K562 (cell line): Measurements from ENCODE around the gene COL6A2. TPM values are rescaled to one million over a fixed set of nuclear protein-coding genes. Genes with fewer than 3 reads are reported as not detected.

Source experiments
- ATAC-seq: fragments of 200-7000 bp; cut with Tn5 transposase; 3 replicates; pipeline ENCODE4 v1.9.1; 2020; ENCODE audit warnings: moderate library complexity
- BruUV-seq: library from RNA; stranded (reverse); fragments of 400-500 nt; replicated peaks from 2 replicates; lab custom pipeline; 2021; lab: Mats Ljungman, UMichigan
- CTCF ChIA-PET: fragments of 300-600 bp; formaldehyde crosslinking; extraction: SDS; loops from one replicate; lab custom pipeline; 2021; ENCODE audit warnings: low intra/inter-chr PET ratio; lab: Yijun Ruan, JAX
- POLR2A ChIA-PET: fragments of 300-600, 350-650 bp; sonication (Branson Sonifier 250); formaldehyde crosslinking; extraction: SDS; loops from one replicate; lab custom pipeline; 2021; ENCODE audit warnings: antibody characterized with exemption, inconsistent platforms; lab: Yijun Ruan, JAX
- DNase-seq, 4 experiments: peaks; one replicate each; pipeline versions ENCODE4 v3.0.0 to v3.0.0-alpha.2; 2011 to 2018; ENCODE audit warnings: low spot score in 3 of 4, mixed read lengths in 3 of 4; ENCODE audit errors: extremely low read depth in 1 of 4
- FAIRE-seq: peaks from 2 replicates; lab custom pipeline; 2011; peaks lifted over from hg19 to GRCh38; lab: Jason Lieb, UNC
- H2AFZ ChIP-seq: 2 replicates; pipeline ENCODE4 v1.6.0; 2011; ENCODE audit warnings: low read depth, low read length, control low read depth, inconsistent platforms
- H3K27ac ChIP-seq: fragments of 200-600 bp; 3 replicates; pipeline ENCODE4 v1.8.0; 2011; ENCODE audit warnings: low read depth, mild to moderate bottlenecking, control low read depth, inconsistent platforms, low read length, moderate library complexity, mixed read lengths; ENCODE audit errors: extremely low read depth
- H3K27me3 ChIP-seq, 2 experiments: fragments of 300-600 bp in 1 of 2; 2 replicates in 1 of 2; 3 replicates in 1 of 2; pipeline versions ENCODE4 v1.6.0 to v1.8.0; 2011; ENCODE audit warnings: inconsistent platforms in 2 of 2, low read length in 2 of 2, mild to moderate bottlenecking in 1 of 2, mixed read lengths in 1 of 2, moderate library complexity in 1 of 2; ENCODE audit not compliant: control insufficient read depth in 2 of 2, insufficient read depth in 2 of 2
- H3K36me3 ChIP-seq: fragments of 300-600 bp; 3 replicates; pipeline ENCODE4 v1.8.0; 2011; ENCODE audit warnings: mild to moderate bottlenecking, low read length, inconsistent platforms; ENCODE audit not compliant: control insufficient read depth, insufficient read depth
- H3K4me1 ChIP-seq, 2 experiments: fragments of 200-600 bp in 1 of 2; replicated peaks in 1 of 2; 2 replicates in 1 of 2; 3 replicates in 1 of 2; pipeline versions ENCODE4 v1.5.1 to v1.8.0; 2011; ENCODE audit warnings: inconsistent platforms in 2 of 2, low read length in 2 of 2, mild to moderate bottlenecking in 1 of 2, mixed read lengths in 1 of 2, moderate library complexity in 1 of 2; ENCODE audit not compliant: control insufficient read depth in 2 of 2, insufficient read depth in 2 of 2
- H3K4me2 ChIP-seq: 2 replicates; pipeline ENCODE4 v1.6.1; 2011; ENCODE audit warnings: low read length, control low read depth, inconsistent platforms, mixed read lengths; ENCODE audit not compliant: insufficient read depth
- H3K4me3 ChIP-seq: fragments of 200-600 bp; sonication (generic), shearing (Covaris generic); 2 replicates; pipeline ENCODE4 v1.5.1; 2016; ENCODE audit warnings: control low read depth, inconsistent platforms
- H3K79me2 ChIP-seq: fragments of 200-600 bp; 3 replicates; pipeline ENCODE4 v1.8.0; 2011; ENCODE audit warnings: low read length, inconsistent platforms; ENCODE audit not compliant: control insufficient read depth, insufficient read depth
- H3K9ac ChIP-seq, 2 experiments: 2 replicates each; pipeline versions ENCODE4 v1.6.0 to v1.6.1; 2011; ENCODE audit warnings: low read depth in 2 of 2, low read length in 2 of 2, control low read depth in 1 of 2, inconsistent platforms in 1 of 2, mild to moderate bottlenecking in 1 of 2, mixed read lengths in 1 of 2; ENCODE audit not compliant: insufficient read depth in 1 of 2
- H3K9me1 ChIP-seq: one replicate; pipeline ENCODE4 v1.6.0; 2011; ENCODE audit warnings: inconsistent platforms, mild to moderate bottlenecking, low read length, moderate library complexity; ENCODE audit not compliant: control insufficient read depth, insufficient read depth
- H3K9me3 ChIP-seq: replicated peaks from 2 replicates; pipeline ENCODE4 v1.5.1; 2011; ENCODE audit warnings: low read depth, low read length, inconsistent platforms; ENCODE audit not compliant: control insufficient read depth, insufficient read depth
- H4K20me1 ChIP-seq: replicated peaks from 2 replicates; pipeline ENCODE4 v1.6.1; 2011; ENCODE audit warnings: low read length, inconsistent platforms, mixed read lengths; ENCODE audit not compliant: control insufficient read depth, insufficient read depth
- BCOR ChIP-seq: fragments of 450-650 bp; IDR thresholded peaks from 2 replicates; pipeline ENCODE4 v1.6.1; 2016
- CEBPB ChIP-seq: fragments of 450-650 bp; IDR thresholded peaks from 2 replicates; pipeline ENCODE4 v1.6.1; 2016; ENCODE audit warnings: missing genetic modification characterization, missing compliant biosample characterization
- ESRRA ChIP-seq: fragments of 450-650 bp; IDR thresholded peaks from 2 replicates; pipeline ENCODE4 v1.6.1; 2014; ENCODE audit warnings: low read depth, mild to moderate bottlenecking, moderate library complexity, borderline replicate concordance
- HMG20A ChIP-seq: fragments of 450-650 bp; formaldehyde crosslinking; conservative IDR thresholded peaks from 2 replicates; pipeline ENCODE4 v1.4.0; 2020; ENCODE audit warnings: mild to moderate bottlenecking, mixed read lengths
- PHB2 ChIP-seq: fragments of 450-650 bp; IDR thresholded peaks from 2 replicates; pipeline ENCODE4 v1.6.1; 2017; ENCODE audit warnings: low read depth
- XRCC3 ChIP-seq: fragments of 450-650 bp; IDR thresholded peaks from 2 replicates; pipeline ENCODE4 v1.6.1; 2017; ENCODE audit warnings: mild to moderate bottlenecking, moderate library complexity
- WGBS: fragments of 100-300 bp; shearing (Covaris generic); methylation state at CpG from one replicate; pipeline ENCODE4 v1.1.6; 2016; ENCODE audit warnings: low coverage, mixed read lengths; ENCODE audit not compliant: insufficient coverage; ENCODE audit errors: missing lambda C conversion rate; 5-methylcytosine and 5-hydroxymethylcytosine counted together
- in situ Hi-C: fragments of 300-500 bp; cut with MboI; formaldehyde crosslinking; loops from 4 replicates; pipeline ENCODE4 v1.15.0; 2018; ENCODE audit warnings: inconsistent platforms, mixed read lengths
- intact Hi-C: fragments of 100-400 bp; cut with micrococcal nuclease; formaldehyde crosslinking; loops from 2 replicates; pipeline ENCODE4 v1.14.2; 2022
- polyA plus RNA-seq, 8 experiments: library from polyadenylated mRNA; depleted of rRNA in 4 of 8; stranded (reverse) in 5 of 8; unstranded in 3 of 8; fragments of >200 nt; fragmentation: Nextera tagmentation in 2 of 8; fragmentation: Illumina TruSeq in 1 of 8; extraction: Ambion mirVana in 2 of 8; extraction: Trizol in 1 of 8; gene quantifications; 2 replicates each; pipeline versions ENCODE4 v1.2.1 to v1.2.3, GENCODE V29; 2011 to 2014; ENCODE audit warnings: inconsistent platforms in 1 of 8, missing spikeins in 1 of 8
- total RNA-seq, 7 experiments: library from RNA; depleted of rRNA in 6 of 7; stranded (reverse); fragments of >200 nt in 6 of 7; fragmentation: Illumina TruSeq in 2 of 7; extraction: Trizol in 2 of 7; gene quantifications; 2 replicates each; pipeline versions ENCODE4 v1.2.1 to v1.2.3, GENCODE V29; 2011 to 2021; ENCODE audit warnings: low replicate concordance in 1 of 7
- TF ChIP-seq, protein P1 (sequence below): sonication (generic); formaldehyde crosslinking; IDR thresholded peaks from 2 replicates; pipeline ENCODE4 v1.8.1; 2023; ENCODE audit warnings: mild to moderate bottlenecking, missing genetic modification reagents
- TF ChIP-seq, protein P2 (sequence below): sonication (generic); formaldehyde crosslinking; IDR thresholded peaks from 2 replicates; pipeline ENCODE4 v1.8.1; 2023; ENCODE audit warnings: mild to moderate bottlenecking, missing genetic modification reagents

The COL6A2 gene
- total and polyA plus RNA-seq, 9 of the 15 experiments (the other 6 are each of a cell fraction or from before 2014, with no cell fraction given) = 0.07 to 1.1 (median 0.24) TPM; not detected in 3

DNA sequence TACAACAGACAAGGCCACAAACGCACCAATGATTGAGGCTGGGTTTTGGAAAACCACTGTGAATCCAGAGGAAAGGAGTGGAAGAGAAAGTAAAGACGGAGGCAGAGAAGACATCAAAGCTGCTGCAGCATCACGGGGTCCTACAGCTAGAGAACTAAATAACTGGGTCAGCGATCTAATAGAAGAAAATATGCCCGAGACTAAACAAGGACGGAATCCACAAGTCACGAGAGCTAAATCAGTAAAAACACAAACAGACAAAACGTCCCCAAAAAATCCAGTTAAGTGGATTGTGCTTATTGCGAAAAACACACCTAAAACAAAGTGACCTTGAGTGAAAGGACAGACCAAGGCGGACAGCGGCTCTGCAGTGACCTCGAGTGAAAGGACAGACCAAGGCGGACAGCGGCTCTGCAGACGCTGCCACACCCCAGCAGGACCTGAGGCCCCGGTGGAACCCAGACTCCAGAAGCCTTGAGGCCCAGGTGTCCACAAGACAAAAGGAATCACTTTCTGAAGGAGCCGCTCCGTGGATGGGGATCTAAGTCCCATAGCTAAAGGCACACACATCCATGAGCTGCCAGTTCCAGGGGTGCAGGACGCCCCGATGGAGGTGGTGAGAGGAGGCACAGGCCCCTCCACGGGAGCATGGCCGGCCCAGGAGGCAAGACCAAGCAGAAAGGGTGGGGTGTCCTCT is 51.4 kb downstream of the COL6A2 start:
- WGBS = 58% methylated on average over 21 of the region's 22 CpGs
- Histone ChIP-seq H3K9me1 (no peaks in the 10 kb centered on the region), H3K4me1 (peaks cover 15 to 80% of the 10 kb centered on the region in 2 experiments), H3K9ac (peak overlapping the region in 1 of 2 experiments; percentile 18; a peak in 2 of 4 replicates), H3K36me3 (no peaks in the 10 kb centered on the region), H3K9me3 (no peaks in the 10 kb centered on the region), H3K27me3 (no peaks in the 10 kb centered on the region), H3K79me2 (no peaks in the 10 kb centered on the region; the same call in 2 of the 3 replicates), H3K27ac (no peak overlapping the region), H4K20me1 (no peaks in the 10 kb centered on the region), H2AFZ (no peak overlapping the region), H3K4me3 (no peak overlapping the region), H3K4me2 (no peak overlapping the region)
- BruUV-seq = no TSS peak
- no peak for ATAC-seq
- FAIRE-seq = peak; percentile 26
- DNase-seq = no peak
- TF ChIP-seq HMG20A (CRISPR knock-in tag) (no peak), ESRRA (peak; percentile 62; the same call in 1 of the 2 replicates), BCOR (no peak), XRCC3 (no peak), CEBPB (tag) (0 out of 2 replicates have a peak, but pooled peaks have one; percentile 7), PHB2 (no peak)
- TF ChIP-seq, protein P1, sequence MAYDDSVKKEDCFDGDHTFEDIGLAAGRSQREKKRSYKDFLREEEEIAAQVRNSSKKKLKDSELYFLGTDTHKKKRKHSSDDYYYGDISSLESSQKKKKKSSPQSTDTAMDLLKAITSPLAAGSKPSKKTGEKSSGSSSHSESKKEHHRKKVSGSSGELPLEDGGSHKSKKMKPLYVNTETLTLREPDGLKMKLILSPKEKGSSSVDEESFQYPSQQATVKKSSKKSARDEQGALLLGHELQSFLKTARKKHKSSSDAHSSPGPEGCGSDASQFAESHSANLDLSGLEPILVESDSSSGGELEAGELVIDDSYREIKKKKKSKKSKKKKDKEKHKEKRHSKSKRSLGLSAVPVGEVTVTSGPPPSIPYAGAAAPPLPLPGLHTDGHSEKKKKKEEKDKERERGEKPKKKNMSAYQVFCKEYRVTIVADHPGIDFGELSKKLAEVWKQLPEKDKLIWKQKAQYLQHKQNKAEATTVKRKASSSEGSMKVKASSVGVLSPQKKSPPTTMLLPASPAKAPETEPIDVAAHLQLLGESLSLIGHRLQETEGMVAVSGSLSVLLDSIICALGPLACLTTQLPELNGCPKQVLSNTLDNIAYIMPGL (CRISPR knock-in tag) = no peak
- TF ChIP-seq, protein P2, sequence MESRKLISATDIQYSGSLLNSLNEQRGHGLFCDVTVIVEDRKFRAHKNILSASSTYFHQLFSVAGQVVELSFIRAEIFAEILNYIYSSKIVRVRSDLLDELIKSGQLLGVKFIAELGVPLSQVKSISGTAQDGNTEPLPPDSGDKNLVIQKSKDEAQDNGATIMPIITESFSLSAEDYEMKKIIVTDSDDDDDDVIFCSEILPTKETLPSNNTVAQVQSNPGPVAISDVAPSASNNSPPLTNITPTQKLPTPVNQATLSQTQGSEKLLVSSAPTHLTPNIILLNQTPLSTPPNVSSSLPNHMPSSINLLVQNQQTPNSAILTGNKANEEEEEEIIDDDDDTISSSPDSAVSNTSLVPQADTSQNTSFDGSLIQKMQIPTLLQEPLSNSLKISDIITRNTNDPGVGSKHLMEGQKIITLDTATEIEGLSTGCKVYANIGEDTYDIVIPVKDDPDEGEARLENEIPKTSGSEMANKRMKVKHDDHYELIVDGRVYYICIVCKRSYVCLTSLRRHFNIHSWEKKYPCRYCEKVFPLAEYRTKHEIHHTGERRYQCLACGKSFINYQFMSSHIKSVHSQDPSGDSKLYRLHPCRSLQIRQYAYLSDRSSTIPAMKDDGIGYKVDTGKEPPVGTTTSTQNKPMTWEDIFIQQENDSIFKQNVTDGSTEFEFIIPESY (CRISPR knock-in tag) = peak; percentile 35; the same call in 1 of the 2 replicates
- in situ Hi-C loops = no loop called here
- CTCF ChIA-PET = no interaction called here
- POLR2A ChIA-PET = interaction anchor here (0.7 to 0.8 kb wide), 2 partner anchors 29 to 232 kb away, joined by 3 to 4 read pairs; no protein-coding TSS in a partner anchor
- intact Hi-C loops = loop anchor here (10.0 kb wide), 2 partner anchors 135 to 315 kb away; partner anchors contain the start of genes MCM3AP and YBEY
